NCI-H345 treated with DMSO at 0.1 percent for 48 hours (cell line): ENCODE results near the gene CPO.

Source experiments
- DNase-seq: peaks from one replicate; lab custom pipeline; 2025; ENCODE audit not compliant: unreplicated experiment; lab: John Stamatoyannopoulos, UW

Gene CPO

GRCh38 chr2:206970589-206971360 is 31.5 kb downstream of the CPO start:
- no peak for DNase-seq

GRCh38 chr2:206971805-206972204 is 32.5 kb downstream of the CPO start:
- DNase-seq = no peak

- DNase-seq = no peak
These were observed 35.2 kb downstream of the CPO start for GRCh38 chr2:206974551-206974950.

DNA sequence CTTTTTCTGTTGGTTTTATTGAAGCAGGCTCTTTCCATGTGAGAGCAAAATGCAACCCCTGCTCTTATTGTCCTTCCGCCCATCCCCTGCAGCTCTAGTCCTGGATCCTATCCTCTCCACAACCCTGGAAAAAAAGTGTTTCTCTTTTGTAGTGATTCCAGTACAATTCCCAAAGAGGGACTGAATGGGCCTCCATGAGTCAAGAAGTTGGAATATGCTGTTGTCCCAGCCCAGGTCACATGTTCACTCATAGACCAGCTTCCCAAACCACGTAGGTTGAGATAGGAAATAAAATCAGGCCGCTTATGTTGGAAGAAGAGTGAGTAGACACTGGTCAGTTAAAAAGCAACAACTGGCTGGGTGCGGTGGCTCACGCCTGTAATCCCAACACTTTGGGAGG is 39.4 kb downstream of the CPO start:
- DNase-seq = no peak

DNA sequence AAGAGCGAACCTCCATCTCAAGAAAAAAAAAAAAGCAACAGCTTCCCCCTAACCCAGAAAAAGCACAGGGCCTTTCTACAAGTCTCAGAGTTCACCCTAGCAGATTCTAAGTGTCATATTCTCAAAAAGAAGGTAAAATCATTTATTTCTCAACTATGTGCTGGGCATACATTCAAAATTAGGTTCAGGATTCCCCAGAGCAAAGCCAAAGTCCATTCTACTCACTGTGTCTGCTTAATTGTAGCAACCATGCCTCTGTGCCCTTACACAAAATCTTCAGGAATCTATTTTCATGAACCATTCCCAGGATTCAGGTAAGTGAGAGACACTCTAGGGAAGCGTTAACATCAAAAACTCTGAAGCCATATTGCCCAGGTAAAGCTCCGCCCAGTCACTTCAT is 40.0 kb downstream of the CPO start:
- DNase-seq = no peak

DNA sequence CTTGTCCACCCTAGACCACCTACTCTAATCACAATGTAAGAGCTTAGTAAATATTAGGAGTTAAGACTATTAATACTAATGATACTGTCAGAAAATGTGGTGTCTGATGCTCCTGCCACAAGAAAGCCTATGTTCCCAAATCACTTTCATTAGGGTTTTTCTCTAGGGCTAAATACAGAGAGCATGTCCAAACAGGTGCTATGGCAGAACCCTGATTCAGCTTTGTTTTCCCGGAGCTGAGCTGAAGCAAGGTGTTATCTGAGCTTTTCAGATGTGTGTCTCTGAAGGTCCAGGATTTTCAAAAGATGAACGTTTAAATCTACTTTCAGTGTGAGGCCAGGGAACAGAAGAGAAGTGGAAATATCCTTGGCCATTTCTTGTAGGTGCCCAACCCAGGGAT is 40.6 kb downstream of the CPO start:
- no peak for DNase-seq

- no peak for DNase-seq
These were observed 41.1 kb downstream of the CPO start for GRCh38 chr2:206980413-206980812.

DNA sequence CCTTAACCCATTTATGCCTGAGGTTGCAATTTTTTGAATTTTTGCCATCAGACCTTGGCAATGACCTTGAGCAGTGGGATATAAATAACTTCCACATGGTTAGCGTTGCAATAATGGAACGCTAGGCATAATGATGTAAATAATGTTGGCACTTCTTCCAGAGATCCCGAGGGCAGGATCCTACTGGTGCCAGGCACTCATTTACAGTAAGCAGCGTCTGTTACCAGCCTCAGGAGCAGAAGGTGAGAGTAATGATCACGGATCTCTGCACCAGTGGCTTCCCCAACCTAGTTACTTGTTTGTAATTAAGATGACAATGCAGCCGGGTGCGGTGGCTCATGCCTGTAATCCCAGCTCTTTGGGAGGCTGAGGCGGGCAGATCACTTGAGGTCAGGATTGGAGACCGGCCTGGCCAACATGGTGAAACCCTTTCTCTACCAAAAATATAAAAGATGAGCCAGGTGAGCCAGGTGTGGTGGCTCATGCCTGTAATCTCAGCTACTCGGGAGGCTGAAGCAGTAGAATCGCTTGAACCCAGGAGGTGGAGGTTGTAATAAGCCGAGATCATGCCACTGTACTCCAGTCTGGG is 41.9 kb downstream of the CPO start:
- no peak for DNase-seq

DNA sequence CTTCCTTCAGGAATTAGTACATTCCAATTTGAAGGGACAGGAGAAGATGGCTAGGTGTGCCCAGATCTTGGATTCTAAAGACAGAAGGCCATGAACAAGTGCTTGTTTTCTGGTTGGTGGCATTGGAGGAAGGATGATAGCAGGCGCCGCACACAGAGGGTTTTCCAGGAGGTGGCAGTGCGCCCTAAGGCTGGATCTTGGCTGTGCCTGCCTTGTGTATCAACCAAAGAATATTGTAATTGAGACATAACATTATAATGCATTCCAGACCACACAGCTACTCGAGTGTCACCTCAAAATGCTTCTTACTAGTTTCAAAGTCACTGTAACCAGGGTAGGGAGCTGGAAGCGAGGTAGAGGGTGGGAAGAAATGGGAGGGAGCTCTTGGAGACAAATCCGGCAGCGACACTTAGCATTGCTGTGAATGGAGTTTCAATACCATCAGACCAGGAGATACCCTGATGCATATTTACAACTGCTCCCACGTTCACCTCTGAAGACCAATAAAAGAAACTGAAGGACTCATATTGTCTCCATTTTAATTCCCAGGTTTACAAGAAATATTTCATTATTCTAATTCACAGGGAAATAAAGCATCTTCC is 42.5 kb downstream of the CPO start:
- DNase-seq = peak; percentile 29

DNA sequence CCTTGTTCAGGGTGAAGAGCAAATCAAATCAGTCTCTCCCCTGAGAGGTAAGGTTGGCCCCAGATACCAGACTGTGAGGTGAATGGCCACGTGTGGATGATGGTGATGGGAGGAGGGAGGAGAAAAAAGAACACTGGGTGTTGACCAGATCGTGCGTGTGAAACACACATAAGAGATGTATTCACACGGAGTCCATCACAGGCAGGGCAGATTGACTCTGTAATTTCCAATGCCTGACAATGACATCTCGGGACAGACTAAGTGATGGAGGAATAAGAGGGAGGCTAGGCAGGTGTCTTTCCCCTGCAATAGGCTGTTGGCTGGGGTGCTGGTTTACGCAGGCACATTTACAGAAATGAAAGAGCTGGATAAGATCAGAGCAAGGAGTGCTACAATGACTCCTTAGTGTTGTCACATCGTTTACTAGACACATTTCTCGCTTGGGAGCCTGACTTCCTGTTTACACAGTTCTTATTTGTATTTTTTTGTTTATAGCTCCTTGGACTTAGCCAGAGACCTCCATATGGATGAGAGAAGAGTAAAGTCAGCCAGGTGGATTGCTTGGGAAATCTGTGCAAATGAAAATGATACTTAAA is 43.1 kb downstream of the CPO start:
- DNase-seq = no peak

GRCh38 chr2:206983161-206983859 is 44.0 kb downstream of the CPO start:
- DNase-seq = no peak

GRCh38 chr2:206984206-206984605 is 44.9 kb downstream of the CPO start:
- DNase-seq = no peak

GRCh38 chr2:206986943-206987342 is 47.6 kb downstream of the CPO start:
- DNase-seq = no peak

DNA sequence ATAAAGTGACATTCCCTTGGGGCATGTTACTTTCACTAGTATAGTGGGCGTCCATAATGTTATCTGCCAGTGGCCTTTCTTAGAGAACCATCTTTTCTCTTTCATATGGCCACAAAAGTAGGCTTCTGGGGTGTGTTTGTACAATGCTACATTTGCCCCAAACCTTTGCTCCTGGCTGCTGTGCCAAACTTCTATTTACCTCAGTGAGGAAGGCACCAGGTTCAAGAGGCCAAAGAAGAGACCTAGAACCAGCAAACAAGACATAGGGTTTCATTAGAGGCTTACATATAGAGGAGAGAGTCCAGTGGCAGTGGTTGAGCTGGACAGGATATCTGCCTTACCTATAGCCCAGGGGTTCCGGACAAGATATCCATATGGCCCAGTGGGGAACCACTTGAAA is 48.5 kb downstream of the CPO start:
- no peak for DNase-seq

DNA sequence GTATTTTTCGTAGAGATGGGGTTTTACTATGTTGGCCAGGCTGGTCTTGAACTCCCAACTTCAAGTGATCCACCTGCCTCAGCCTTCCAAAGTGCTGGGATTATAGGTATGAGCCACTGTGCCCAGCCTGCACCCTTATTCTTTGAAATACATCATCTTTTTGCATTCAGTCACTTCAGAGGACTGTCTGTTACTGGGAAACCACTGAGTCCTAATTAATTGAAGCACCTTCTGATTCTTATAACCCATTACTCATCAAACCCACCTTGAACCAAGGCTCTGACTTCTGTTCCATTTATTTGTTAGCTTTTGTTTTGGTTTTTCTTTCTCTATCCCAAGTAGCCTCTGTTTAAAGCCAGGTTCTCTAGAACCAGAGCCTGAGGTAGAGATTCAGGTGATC is 49.6 kb downstream of the CPO start:
- DNase-seq = no peak

- DNase-seq = no peak
These were observed 50.0 kb downstream of the CPO start for GRCh38 chr2:206989311-206989710.

DNA sequence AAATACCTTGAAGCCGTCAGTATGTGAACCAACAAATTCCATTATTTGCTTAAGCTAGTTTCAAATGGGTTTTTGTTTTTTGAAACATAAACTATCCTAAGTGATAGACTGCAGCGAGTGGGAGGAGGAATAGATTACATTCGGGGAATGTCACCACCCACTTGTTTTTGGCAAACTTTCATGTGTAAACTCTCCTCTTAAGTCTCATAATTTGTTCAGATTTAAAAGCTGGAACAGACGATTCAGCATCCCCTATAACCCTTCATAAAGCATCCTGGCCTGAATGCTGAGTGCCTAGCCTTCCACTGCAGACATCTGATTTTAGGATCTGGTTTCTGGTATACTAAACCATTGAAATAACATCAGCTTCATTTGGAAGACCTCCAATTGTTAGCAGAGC is 51.0 kb downstream of the CPO start:
- no peak for DNase-seq

DNA sequence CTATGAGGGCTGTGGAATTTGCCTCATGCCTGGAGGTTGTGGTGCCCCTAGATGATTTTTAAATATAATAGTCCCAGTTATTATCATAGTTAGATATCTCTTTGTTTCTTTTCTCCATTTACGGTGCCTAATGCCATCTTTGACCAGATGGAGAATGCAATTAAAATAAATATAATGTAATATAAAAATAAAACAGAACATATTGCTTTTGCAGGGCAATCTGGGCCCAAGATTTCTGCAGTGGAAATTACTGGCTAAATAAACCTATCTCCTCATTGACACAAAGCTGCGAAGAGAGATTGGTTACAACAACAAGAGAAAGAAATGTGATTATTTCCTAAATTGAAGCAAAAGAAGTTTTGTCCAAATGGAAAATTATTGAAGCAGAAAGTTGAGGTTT is 51.8 kb downstream of the CPO start:
- DNase-seq = no peak

- DNase-seq = no peak
These were observed 54.1 kb downstream of the CPO start for GRCh38 chr2:206993396-206993911.

- DNase-seq = no peak
These were observed 54.6 kb downstream of the CPO start for GRCh38 chr2:206993964-206994363.

- no peak for DNase-seq
These were observed 57.3 kb downstream of the CPO start for GRCh38 chr2:206996556-206997065.
